Measurements from ENCODE around the gene CDYL2.

Gene CDYL2

DNA sequence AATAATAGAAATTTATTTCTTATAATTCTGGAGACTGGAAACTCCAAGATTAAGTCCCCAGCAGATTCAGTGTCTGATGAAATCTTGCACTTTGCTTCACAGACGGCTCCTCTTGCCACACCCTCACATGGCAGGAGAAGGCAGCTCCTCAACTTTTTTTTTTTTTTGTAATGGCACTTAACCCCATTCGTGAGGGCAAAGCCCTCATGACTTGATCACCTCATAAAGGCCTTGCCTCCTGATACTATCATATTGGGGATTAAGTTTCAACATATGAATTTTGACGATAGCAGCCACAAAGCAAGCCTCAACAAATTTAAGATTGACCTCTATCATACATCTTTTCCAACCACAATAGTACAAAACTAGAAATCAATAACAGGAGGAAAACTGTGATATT lies 42.3 kb upstream of the CDYL2 start:
- H3K4me3 ChIP-seq (ENCODE audit: low read depth in 1 of 2, low read length in 1 of 2) = no peak overlapping the region
- TF ChIP-seq, protein P1, sequence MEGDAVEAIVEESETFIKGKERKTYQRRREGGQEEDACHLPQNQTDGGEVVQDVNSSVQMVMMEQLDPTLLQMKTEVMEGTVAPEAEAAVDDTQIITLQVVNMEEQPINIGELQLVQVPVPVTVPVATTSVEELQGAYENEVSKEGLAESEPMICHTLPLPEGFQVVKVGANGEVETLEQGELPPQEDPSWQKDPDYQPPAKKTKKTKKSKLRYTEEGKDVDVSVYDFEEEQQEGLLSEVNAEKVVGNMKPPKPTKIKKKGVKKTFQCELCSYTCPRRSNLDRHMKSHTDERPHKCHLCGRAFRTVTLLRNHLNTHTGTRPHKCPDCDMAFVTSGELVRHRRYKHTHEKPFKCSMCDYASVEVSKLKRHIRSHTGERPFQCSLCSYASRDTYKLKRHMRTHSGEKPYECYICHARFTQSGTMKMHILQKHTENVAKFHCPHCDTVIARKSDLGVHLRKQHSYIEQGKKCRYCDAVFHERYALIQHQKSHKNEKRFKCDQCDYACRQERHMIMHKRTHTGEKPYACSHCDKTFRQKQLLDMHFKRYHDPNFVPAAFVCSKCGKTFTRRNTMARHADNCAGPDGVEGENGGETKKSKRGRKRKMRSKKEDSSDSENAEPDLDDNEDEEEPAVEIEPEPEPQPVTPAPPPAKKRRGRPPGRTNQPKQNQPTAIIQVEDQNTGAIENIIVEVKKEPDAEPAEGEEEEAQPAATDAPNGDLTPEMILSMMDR (IDR thresholded peaks at IDR 0.05) = no peak
- H3K36me3 ChIP-seq = no peaks in the 10 kb centered on the region

DNA sequence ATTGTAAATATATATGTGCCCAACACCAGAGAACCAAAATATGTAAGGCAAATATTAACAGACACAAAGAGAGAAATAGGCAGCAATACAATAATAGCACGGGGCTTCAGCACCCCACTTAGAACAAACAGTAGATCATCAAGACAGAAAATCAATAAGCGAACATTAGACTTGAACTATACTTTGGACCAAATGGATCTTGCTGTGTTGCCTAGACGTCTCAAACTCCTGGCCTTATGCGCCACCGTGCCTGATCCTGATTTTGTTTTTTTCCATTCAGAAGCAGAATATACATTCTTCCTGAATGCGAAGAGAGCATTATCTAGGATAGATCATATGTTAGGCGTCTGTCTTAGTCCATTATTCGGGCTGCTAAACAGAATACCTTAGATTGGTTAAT lies 41.9 kb upstream of the CDYL2 start:
- Histone ChIP-seq H3K36me3 (no peaks in the 10 kb centered on the region), H3K27ac (no peak overlapping the region), H3K27me3 (no peaks in the 10 kb centered on the region), H3K4me3 (ENCODE audit: low read depth in 1 of 2, low read length in 1 of 2) (no peak overlapping the region), H3K4me1 (ENCODE audit: control insufficient read depth in 1 of 2, insufficient read depth in 1 of 2, low read depth in 1 of 2, low read length in 1 of 2) (no peaks in the 10 kb centered on the region), H3K9me3 (no peaks in the 10 kb centered on the region)
- TF ChIP-seq, protein P1 (IDR thresholded peaks at IDR 0.05) = no peak

More for the DNA sequence above, 42.3 kb upstream of the CDYL2 start:
- Histone ChIP-seq H3K27ac (no peak overlapping the region), H3K9me3 (no peaks in the 10 kb centered on the region), H3K27me3 (no peaks in the 10 kb centered on the region), H3K4me1 (ENCODE audit: control insufficient read depth in 1 of 2, insufficient read depth in 1 of 2, low read depth in 1 of 2, low read length in 1 of 2) (no peaks in the 10 kb centered on the region)

DNA sequence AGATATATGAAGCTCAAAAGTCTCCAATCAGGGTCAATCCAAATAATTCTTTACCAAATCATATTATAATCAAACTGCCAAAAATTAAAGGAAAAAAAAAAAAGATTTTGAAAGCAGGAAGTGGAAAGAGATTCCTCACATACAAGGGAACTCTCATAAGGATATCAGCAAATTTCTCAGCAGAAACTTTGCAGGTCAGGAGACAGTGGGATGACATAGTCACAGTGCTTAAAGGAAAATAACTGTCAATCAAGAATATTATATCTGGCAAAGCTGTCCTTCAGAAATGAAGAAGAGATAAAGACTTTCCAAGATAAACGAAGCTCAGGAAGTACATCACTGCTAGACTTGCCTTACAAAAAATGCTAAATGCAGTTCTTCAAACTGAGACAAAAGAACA lies 40.0 kb upstream of the CDYL2 start:
- no peaks in the 10 kb centered on the region for H3K9me3 ChIP-seq
- H3K36me3 ChIP-seq = no peaks in the 10 kb centered on the region
- no peak overlapping the region for H3K27ac ChIP-seq
- H3K27me3 ChIP-seq = no peaks in the 10 kb centered on the region
- H3K4me1 ChIP-seq (ENCODE audit: control insufficient read depth in 1 of 2, insufficient read depth in 1 of 2, low read depth in 1 of 2, low read length in 1 of 2) = no peaks in the 10 kb centered on the region
- no peak overlapping the region for H3K4me3 ChIP-seq (ENCODE audit: low read depth in 1 of 2, low read length in 1 of 2)
- TF ChIP-seq, protein P1 (IDR thresholded peaks at IDR 0.05) = no peak

DNA sequence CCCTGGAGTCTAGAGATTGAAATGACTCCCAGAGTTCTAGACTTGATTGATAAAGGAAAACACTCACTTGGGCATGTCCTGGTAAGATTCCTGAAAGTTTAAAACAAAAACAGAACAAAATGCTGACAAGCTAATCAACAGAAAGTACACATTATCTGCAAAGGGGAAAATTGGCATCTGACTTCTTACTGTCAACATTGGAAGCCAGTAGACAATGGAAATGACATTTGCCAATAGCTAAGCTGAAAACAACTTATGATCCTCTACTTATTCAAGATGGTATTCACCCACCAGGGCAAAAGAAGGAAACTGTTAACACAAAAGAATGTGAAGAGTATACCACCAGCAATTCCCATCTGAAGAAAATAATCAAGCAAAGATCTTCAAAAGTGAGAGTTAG lies 36.8 kb upstream of the CDYL2 start:
- TF ChIP-seq, protein P1 (IDR thresholded peaks at IDR 0.05) = no peak
- Histone ChIP-seq H3K27me3 (no peaks in the 10 kb centered on the region), H3K4me1 (ENCODE audit: control insufficient read depth in 1 of 2, insufficient read depth in 1 of 2, low read depth in 1 of 2, low read length in 1 of 2) (no peaks in the 10 kb centered on the region), H3K27ac (no peak overlapping the region), H3K4me3 (ENCODE audit: low read depth in 1 of 2, low read length in 1 of 2) (no peak overlapping the region), H3K9me3 (no peaks in the 10 kb centered on the region), H3K36me3 (no peaks in the 10 kb centered on the region)

DNA sequence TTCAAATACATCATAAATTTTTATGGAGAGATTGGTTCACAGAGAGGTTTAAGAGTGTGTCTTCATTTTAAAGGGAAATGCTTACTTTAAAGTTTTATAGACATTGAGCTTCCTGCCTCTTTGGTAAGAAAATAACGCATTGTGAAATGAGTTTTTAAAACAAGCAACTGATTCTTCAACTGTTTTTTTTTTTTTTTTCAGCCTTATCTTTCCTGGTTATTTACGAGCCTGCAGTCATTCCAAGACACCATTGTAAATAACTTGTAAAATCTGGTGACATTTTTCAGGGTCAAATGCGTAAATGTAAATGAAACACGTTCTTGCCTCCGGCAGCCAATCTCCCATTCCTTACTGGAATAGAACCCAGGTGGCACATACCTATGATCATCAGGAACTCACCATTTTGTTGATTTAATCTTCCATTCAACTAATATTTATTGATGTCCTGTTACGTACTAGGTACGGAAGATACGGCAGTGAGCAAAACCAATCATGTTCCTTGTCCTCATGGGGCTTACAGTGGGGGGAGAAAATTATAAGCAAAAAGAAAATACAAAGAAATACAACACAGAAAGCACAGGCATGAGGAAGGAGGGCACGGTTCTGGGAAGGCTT lies 33.2 kb upstream of the CDYL2 start:
- Histone ChIP-seq H3K27ac (no peak overlapping the region), H3K27me3 (no peaks in the 10 kb centered on the region), H3K9me3 (no peaks in the 10 kb centered on the region), H3K4me3 (ENCODE audit: low read depth in 1 of 2, low read length in 1 of 2) (no peak overlapping the region), H3K36me3 (no peaks in the 10 kb centered on the region), H3K4me1 (ENCODE audit: control insufficient read depth in 1 of 2, insufficient read depth in 1 of 2, low read depth in 1 of 2, low read length in 1 of 2) (no peaks in the 10 kb centered on the region)
- TF ChIP-seq, protein P1 (IDR thresholded peaks at IDR 0.05) = no peak

DNA sequence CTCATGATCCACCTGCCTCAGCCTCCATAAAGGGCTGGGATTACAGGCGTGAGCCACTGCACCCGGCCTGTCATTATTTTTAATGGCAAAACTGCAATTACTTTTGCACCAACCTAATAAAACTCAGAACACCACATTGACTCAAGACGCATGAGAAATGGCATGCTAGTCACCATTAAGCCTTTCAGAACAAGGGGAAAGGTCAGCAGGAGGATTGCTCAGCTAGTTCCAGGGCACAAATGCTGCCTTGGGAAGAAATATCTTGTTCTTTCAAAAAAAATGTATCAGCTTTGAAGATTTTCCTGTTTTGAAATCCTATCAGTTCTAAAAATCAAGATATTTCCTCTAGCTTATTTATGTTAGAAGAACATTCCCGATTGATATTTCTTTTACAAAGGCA lies 32.4 kb upstream of the CDYL2 start:
- TF ChIP-seq, protein P1 (IDR thresholded peaks at IDR 0.05) = no peak

More for the DNA sequence above, 32.4 kb upstream of the CDYL2 start:
- Histone ChIP-seq H3K36me3 (no peaks in the 10 kb centered on the region), H3K4me1 (ENCODE audit: control insufficient read depth in 1 of 2, insufficient read depth in 1 of 2, low read depth in 1 of 2, low read length in 1 of 2) (no peaks in the 10 kb centered on the region), H3K9me3 (no peaks in the 10 kb centered on the region), H3K27ac (no peak overlapping the region), H3K27me3 (no peaks in the 10 kb centered on the region), H3K4me3 (ENCODE audit: low read depth in 1 of 2, low read length in 1 of 2) (no peak overlapping the region)
